ENCODE measurements around the gene PHF12.

DNA sequence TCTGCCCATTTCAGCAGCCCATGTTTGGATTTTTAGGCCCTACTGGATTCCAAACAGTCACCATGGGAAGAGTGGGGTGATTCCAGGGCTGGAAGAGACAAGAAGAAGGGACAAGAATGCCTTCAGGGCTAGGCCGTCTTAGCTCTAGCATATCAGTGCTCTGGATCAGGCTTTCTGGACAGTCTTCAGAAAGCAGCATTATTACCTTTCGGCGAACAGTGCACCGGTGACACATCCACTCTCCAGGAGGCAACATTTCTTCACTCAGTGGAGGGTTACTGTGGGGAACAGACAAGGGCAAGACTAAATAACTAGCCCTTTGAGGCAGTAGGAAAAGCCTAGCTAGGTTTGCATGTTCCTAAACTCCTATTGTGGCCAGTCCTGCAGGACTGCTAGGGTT, 24.5 kb downstream of the PHF12 start:
- TF ChIP-seq, protein P1, sequence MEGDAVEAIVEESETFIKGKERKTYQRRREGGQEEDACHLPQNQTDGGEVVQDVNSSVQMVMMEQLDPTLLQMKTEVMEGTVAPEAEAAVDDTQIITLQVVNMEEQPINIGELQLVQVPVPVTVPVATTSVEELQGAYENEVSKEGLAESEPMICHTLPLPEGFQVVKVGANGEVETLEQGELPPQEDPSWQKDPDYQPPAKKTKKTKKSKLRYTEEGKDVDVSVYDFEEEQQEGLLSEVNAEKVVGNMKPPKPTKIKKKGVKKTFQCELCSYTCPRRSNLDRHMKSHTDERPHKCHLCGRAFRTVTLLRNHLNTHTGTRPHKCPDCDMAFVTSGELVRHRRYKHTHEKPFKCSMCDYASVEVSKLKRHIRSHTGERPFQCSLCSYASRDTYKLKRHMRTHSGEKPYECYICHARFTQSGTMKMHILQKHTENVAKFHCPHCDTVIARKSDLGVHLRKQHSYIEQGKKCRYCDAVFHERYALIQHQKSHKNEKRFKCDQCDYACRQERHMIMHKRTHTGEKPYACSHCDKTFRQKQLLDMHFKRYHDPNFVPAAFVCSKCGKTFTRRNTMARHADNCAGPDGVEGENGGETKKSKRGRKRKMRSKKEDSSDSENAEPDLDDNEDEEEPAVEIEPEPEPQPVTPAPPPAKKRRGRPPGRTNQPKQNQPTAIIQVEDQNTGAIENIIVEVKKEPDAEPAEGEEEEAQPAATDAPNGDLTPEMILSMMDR (IDR thresholded peaks at IDR 0.05), result no peak
- TF ChIP-seq POLR2A (IDR thresholded peaks at IDR 0.05), result no peak
